ENCODE results near the gene ATP23.

Gene ATP23

GRCh38 chr12:57941165-57941894 is at the start of gene ATP23:
Gene ATP23, plus strand, starts transcription at chr12:57941567. Its CDS starts 135 bp downstream, at chr12:57941702.
- DNase-seq: peak; percentile 24 to 89 (median 78)

DNA sequence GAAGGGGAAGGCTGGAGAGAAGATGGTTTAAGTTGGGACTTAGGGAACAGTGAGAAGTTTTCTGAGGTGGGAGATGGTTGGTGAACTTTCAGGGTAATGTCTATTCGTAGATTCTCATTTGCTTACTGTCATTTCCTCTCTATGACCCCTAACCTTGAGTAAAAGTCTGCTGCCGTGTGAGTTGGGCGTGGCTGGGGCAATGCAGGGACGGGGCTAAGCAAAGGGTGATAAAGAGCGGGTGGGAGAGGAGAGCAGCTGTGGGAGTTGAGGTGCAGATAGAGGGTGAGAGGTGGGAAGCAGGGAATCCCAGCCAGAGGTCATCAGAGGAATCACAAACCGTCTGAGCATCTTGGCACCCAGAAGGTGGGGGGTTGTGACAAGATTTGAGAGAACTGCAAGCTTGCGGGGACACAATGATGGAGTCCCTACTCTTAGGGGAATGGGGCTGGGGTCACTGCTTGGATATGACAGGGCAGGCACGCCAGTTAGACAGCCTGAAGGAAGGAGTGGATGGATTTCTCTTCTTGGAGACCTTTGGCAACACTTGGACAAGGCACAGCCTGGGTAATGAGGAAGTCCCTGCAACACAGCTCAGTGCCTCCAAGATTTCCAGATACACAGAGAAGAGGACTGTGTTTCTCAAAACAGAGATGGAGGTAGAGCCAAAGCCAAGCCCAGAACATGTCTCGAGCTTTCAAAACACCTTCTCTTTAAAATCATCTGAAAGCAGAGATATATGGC is 49.0 kb upstream of the ATP23 start:
- no peak for DNase-seq

DNA sequence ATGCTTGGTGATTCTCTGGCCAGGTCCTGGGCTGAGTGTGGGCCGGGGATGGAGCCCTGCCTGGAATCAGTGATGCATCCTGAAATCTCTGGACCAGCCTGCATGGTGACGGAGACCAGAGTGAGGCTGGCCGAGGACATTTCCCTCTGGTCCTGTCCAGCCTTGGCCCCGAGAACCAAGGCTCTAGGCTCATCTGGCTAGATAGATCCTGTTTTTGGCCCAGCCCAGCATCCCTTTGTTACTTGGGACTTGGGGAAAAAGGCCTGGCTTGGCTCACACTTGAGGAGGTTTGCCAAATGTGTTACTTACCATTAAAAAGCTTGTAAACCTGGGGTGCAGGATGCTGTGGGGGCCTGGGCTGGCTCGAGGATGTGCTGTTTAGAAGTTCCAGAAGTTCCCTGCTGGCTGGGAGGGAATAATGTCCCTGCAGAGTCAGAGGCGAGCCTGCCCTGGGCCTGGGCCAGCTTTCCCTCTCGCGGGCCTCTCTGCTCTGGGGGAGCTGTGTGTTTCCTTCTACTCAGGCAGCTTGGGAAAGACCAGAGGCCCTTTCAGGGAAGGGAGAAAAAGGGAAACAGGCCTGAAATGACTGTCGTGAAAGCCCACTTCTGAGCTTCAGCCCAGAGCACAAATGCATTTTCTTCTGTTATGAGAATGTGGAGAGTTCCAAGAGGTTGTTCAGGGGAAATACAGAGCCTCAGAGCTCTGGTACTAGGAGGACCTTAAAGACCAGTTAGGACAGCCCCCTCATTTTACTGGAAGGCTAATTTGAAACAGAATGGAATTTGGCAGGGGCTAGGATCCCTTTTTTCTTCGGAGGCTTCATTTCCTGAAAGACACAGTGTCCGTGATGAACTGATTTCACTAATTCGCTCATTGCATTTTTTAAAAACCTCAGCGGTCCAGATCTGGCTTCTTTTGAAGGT is 47.7 kb upstream of the ATP23 start:
- DNase-seq: peak; percentile 46 to 92 (median 82)

GRCh38 chr12:57894399-57895292 is 46.7 kb upstream of the ATP23 start:
- DNase-seq: peak in 2 of 14 donors; percentile 34 to 44

DNA sequence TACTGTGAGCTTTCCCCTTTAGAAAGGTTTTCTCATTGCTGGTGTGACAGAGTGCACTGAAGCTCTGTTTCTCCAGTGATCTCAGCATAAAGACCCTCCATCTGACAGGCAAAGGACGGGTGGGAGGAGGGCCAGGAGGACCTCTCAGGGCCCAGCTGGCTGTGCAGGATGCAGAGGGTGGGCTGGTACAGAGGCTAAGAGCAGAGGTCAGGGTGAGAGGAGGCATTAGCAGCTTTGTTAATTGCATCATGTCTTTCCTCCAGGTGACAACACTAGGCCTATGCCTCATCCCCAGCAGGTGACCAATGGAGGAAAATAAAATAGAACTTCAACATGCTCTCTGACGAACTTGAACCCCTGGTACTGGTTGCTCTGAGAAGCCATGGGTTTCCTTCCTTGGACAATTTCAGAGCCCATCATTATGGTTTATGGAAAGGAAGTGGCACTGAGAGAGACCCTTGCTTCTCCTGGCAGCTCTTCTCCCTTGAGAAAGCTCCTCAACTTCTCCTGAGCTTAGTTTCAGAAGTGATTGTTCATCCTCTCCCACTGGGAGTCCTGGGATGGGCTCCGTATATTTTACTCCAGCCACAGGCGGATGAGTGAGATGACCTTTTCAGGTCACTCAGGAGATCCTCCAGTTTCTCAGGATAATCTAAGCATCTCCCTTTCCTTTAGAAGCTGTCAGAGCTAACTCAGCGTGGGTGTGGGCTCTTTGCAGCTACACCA is 45.8 kb upstream of the ATP23 start:
- DNase-seq: peak in 2 of 14 donors; percentile 14 to 49

- peak in 5 of 14 donors; percentile 16 to 70 (median 59) for DNase-seq
Observed at GRCh38 chr12:57896115-57896433, 45.3 kb upstream of the ATP23 start.

GRCh38 chr12:57896434-57897201 is 44.7 kb upstream of the ATP23 start:
- DNase-seq: peak in 13 of 14 donors; percentile 27 to 93 (median 75)

DNA sequence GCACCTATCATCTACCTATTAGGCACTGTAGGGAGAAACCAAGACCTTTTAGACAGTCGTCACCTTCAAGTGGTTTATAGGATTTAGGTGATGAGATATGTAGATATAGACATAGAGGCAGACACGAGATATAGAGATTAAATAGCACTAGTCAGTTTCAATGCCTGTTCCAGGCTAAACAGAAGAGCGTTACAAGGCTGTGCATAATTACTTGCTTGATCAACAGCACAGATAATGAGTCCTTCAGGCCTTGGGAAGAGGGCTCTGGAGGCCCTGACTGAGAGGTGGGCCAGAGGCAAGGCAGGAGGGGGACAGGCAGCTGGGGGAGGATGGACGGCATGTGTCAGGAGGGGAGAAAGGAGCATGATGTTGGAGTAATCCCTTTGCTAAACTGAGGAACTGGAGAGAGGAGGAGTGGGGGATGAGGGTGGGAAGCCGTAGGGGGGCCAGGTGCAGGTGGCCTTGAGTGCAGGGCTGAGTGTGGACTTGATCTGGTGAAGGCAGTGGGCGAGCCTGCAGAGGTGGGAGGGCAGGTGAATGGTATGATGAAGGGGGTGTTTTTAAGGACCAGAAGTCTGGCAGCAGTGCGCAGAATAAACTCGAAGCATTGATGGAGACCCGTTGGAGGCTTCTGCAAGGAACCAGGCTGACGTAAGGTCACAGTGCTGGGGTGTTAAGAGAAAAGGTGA is 43.9 kb upstream of the ATP23 start:
- peak in 1 of 14 donors; percentile 27 for DNase-seq

DNA sequence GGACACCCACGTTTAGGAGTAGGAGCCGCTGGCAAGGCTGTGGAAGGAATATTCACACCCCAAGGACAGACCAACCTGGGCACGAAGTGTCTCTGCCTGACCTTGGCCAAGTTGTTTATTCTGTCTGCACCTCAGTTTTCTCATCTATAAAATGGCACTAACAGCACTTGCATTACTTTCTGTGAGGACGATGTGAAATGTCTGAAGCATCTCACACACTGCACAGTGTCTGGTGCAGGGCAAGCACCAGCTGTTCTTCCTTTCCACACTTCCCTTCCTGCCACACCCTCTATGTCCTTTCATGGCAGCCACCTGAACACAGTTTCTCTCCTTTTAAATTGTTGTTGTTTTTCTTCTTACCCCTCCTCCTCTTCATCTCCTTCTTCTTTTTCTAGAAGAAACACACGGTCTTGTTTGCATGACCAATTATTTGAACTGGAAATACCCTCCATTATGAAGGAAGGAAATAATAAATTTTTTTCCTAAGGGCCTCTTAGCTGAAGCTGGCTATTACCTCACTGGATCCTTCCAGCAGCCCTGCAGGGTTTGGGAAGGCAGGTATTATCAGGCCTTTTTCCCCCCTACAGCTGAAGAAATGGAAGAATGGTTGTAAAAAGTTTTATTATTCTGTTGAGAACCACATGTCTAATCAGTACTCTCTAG is 42.9 kb upstream of the ATP23 start:
- no peak for DNase-seq

- peak in 6 of 14 donors; percentile 21 to 86 (median 28) for DNase-seq
Observed at GRCh38 chr12:57899010-57899662, 42.2 kb upstream of the ATP23 start.

DNA sequence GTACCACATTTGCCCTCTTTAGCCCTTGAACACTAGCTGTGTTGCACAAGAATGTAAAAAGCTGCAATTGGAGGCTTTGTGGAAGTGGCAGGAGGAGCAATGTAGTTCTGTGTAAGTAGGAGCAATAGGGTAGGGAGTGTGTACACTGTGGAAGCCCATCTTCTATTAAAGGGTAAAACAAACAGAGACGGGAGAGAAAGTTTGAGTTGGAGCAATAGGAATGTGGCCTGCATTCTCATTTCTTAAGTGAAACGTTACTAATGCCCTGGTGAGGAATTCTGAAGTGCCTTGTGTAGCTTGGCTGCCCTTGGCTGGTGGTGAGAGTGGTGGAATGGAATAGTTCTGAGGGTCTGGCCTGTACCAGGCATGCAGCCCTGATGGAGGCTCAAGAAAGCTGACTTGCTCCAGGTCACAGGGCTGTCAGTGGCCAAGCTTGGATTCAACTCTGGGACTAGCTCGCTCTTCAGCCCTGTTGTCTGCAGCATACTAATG is 38.8 kb upstream of the ATP23 start:
- DNase-seq: peak in 2 of 14 donors; percentile 20 to 26

DNA sequence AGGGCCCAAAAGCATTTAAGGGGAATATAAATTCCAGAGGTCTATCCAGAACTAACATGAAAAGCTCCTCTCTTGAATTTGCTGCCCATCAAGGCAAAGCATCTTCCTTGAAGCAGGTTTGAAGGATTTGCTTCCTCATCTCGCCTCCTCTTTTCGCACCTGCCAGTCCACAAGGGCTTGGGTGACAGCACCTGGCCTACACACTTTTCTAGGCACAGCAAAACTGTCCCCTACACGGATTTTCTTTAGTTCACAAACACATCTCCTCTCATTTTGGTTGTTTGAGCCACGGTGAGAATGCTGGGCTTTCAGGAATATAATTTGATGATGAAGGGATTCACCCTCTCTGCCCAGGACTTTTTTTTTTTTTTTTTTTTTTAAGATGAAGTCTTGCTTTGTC is 36.9 kb upstream of the ATP23 start:
- no peak for DNase-seq

- DNase-seq: peak in 12 of 14 donors; percentile 18 to 83 (median 68)
Observed at GRCh38 chr12:57904848-57905811, 36.2 kb upstream of the ATP23 start.

GRCh38 chr12:57905812-57906475 is 35.4 kb upstream of the ATP23 start:
- DNase-seq: peak in 1 of 14 donors; percentile 53

DNA sequence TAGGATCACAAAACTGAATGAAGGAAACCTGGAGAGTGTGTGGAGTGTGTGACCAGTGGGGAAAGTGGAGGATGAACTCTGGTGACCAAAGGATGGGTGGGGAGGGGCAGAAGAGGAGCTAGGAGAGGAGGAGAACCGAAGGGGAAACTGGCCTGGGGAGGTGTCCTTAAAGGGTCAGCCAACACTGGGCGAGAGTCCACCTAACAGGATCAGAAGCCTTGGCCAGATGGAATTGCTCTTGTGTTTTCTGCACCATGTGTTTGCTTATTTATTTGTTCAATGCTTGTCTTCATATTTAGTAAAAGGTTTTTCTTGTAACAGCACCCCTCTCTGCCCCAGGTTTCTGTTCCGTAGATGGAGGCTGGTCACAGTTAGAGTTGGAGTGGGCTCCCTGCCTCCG is 34.5 kb upstream of the ATP23 start:
- DNase-seq: peak in 1 of 14 donors; percentile 63

DNA sequence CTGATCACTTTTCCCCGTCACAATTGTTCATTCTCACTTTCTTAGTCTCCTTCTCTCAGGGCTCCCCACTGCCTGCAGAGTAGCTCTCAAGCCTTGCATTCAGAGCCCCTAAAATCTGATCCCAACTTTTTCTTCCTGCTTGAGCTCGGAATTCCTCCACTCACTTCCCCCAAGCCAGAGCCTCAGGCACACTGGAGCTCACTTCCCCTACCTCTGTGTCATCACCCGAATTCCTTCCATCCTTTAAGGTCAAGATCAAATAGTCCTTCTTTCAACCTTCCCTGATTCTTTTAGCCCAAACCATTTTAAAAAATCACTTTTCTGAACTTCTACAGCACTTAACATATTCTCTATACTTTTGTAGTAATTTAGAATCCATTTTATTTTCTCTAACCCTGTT is 34.1 kb upstream of the ATP23 start:
- no peak for DNase-seq
